GM23248 (cell line): ENCODE measurements around the gene ANO6.

Experiments used
- EZH2 ChIP-seq: fragments of 200-600 bp; sonication (generic); IDR thresholded peaks from 2 replicates; pipeline ENCODE4 v1.6.1; 2018; ENCODE audit warnings: antibody characterized with exemption, mild to moderate bottlenecking; ENCODE audit not compliant: insufficient read depth, poor library complexity, severe bottlenecking
- EZH2phosphoT487 ChIP-seq: fragments of 200-600 bp; sonication (generic); IDR thresholded peaks from 2 replicates; pipeline ENCODE4 v1.6.1; 2018; ENCODE audit warnings: antibody characterized with exemption, moderate library complexity, mild to moderate bottlenecking, low read depth; ENCODE audit not compliant: insufficient read depth

GRCh38 chr12:45286621-45287020 lies 70.7 kb downstream of the ANO6 start:
- TF ChIP-seq EZH2 (no peak), EZH2phosphoT487 (no peak)
